NT2/D1 (cell line): ENCODE results near the gene PRF1.

ENCODE experiments used
- SUZ12 ChIP-seq: IDR thresholded peaks from 2 replicates; pipeline ENCODE4 v1.6.1; 2011; ENCODE audit not compliant: insufficient read length, insufficient read depth; ENCODE audit errors: extremely low read depth
- YY1 ChIP-seq: IDR thresholded peaks from 2 replicates; pipeline ENCODE4 v1.6.1; 2011; ENCODE audit not compliant: insufficient read length, insufficient read depth
- ZNF274 ChIP-seq: IDR thresholded peaks from 2 replicates; pipeline ENCODE4 v1.6.1; 2011; ENCODE audit warnings: mild to moderate bottlenecking, low read depth, low read length

GRCh38 chr10:70576803-70577517 lies 25.6 kb downstream of the PRF1 start:
- TF ChIP-seq ZNF274 (no peak), YY1 (no peak), SUZ12 (no peak)
